Right forelimb (tissue), 1 donor: ENCODE data around the gene DNAJB8.

Source experiments
- DNase-seq: peaks from one replicate; pipeline ENCODE4 v3.0.0-alpha.2; 2018

DNAJB8 gene

DNA sequence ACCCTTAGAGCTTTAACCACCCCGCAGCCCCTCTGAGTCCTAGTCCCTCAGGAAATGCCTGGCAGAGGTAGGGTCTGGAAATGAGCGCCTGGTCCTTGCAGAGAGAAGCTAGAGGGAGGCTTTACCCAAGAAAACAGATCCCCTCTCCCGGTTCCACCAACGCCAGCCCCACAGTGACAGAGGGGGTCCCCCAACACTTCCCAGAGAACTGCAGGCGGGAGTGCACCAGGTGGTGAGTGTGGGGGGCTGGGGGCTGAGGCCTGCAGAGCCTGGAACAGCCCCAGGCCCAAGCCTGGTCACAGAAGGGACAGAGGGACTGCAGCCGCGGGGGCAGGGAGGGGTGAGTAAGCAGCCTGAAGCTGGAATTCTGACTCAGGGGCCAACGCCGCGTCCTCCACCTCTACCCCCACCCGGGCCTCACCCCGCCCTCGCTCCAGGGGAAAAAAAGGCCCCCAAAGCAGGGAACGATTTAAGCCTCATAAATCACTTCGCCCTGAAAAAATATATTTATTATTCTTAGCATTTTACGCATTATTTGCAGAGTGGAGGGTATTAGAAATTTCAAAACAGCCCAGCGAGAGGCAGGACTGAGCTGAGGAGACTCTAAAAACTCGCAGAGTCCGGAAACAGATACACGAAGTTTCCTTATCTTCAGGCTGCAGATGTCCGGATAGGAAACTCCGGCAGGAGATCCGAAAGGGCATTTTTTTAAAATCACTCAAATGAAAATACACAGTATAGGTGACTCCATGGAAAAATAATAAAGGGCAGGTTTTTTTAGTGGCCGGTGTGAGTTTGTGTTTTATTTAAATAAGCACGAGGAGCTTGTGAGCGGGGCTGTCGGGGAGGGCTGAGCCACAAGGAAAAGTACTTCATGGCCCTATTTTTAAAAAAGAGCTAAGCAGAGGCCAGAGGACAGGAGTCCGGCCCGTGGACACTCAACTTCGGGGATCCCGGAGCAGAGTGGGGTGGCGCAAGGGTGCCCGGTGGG, 16.3 kb upstream of the DNAJB8 start:
- DNase-seq, result no peak

- no peak for DNase-seq
Measured at GRCh38 chr3:128482175-128482574, 15.5 kb upstream of the DNAJB8 start.

DNA sequence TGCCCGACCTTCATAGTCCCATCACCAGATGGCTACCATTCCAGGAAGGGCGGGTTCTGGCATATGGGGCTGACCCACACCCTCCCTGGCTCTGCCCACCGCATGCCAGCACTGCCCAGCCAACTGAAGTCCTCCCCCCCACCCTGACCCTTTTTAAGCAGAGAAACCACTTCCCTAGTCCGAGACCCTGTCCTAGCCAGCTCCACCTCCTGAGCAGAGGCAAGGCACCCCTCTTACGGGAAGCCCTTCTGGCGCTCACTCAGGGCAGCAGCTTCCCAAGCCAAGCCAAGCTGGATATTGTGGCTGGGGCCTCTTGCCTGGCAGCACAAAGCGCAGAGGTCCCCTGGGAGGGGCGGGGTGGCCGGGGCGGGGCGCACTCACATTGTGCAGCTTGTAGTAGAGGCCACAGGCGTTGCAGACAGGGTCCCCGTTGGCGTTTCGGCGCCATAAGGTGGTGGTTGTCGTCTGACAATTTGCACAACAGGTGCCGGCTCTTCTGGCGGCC, 14.8 kb upstream of the DNAJB8 start:
- DNase-seq, result no peak

- DNase-seq, result no peak
Measured at GRCh38 chr3:128480717-128481437, 14.2 kb upstream of the DNAJB8 start.

DNA sequence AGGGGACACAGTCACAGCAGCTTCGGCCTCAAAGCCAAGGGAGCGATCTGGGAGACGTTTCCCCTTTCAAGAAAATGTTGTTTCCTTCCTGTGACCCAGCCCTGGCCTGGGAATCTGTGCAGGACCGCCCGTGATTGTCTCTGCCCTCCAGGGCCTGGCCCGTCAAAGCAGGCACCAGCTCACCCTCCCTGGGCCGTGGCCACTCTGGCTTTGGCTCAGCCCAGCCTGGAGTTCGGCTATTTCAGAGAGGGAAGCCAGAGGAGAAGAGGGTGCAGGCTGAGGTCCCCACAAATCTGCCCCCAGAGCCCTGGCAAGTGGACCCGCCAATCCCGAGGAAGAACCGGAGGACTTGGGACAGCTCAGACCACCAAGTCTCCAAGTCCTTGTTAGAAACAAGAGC, 13.6 kb upstream of the DNAJB8 start:
- no peak for DNase-seq

GRCh38 chr3:128479558-128480086, 12.9 kb upstream of the DNAJB8 start:
- DNase-seq, result no peak

DNA sequence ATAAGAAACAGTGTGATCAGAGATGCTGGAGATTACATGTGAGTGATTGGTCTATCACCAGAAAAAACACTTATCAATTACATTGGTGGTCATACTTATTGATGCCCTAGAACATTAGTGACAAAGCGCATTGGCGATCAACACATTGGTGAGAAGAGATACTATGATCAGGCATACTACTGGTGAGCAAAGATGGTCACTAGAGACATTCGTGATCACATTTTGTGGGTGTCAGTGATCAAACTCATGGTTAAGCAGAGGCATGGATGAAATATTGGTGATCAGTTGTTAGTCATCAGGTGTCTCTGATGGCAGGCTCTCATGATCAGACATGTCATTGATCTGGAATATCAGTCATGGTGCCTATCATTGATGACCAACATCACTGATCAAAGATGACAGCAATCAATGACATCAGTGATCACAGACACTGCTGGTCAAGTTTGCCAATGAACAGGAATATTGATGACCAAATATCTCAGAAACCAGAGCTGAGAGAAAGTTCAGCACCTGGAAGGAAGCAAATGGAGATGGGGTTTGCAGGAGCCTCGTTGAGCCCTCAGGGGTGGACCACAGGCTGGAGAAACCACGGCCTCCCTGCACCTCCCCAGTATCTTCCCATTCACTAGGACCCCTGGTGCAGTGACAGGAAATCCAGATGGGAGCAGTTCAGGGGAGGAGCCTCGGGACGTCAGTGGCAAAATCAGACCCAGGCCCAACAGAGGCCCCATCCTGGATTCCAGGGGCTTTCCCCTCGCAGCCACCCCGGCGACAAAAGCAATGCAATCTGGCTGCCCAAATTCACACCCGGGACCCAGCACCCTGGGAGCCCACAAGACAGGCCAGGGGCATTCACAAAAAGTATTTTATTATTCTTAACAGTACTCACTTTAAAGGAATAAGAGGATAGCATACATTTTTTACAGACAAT, 12.2 kb upstream of the DNAJB8 start:
- no peak for DNase-seq

GRCh38 chr3:128476659-128477058, 10.0 kb upstream of the DNAJB8 start:
- no peak for DNase-seq

- DNase-seq, result no peak
Measured at GRCh38 chr3:128475355-128475754, 8.7 kb upstream of the DNAJB8 start.

- no peak for DNase-seq
Measured at GRCh38 chr3:128473737-128474136, 7.0 kb upstream of the DNAJB8 start.

DNA sequence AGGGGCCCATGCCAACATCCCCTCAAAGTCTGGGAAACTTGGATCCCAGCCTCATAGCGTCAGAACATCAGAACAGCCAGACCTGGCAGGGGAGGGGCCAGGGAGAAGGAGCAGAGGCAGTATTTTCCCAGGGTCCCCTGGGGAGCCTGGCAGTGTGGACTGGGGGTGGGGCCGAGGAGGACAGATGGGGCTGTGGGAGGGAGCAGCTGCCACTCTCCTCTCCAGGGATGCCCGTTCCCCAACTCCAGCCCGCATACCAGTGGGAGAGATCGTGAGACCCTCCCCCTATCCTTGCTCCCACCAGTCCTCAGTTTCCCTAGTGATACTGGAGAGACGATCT, 6.5 kb upstream of the DNAJB8 start:
- DNase-seq, result no peak

DNA sequence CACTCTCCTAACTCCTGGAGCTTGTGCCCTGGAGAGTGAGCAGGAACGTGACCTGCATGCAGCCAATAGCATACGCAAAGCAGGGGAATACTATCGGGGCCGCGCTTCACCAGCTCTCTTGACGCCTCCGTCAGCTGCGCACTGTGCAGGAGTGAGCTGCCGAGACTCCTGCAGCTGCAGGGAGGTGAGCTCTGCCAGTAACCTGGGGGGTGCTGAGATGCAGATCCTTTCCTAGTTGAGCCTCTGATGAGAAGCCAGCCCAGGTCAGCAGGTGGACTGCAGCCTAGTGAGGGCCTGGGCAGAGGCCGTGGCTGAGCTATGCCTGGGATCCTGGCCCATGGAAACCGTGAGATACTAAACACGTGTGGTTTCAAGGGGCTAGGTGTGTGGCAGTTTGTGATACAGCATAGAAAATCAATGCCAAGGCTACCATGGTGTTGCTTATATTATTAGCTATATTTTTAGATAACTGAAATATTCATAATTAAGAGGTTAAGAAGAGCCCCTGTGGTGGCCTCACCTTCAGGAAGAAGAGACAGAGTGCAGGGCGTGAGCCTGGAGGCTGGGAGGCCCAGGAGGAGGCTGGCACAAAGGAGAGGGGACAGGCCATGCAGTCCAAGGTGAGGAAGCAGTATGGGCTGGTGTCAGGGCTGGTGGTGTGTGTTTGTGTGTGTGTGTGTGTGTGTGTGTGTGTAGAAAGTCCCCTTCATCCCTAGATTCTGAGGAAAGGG, 5.9 kb upstream of the DNAJB8 start:
- no peak for DNase-seq

GRCh38 chr3:128471720-128472119, 5.0 kb upstream of the DNAJB8 start:
- DNase-seq, result no peak

DNA sequence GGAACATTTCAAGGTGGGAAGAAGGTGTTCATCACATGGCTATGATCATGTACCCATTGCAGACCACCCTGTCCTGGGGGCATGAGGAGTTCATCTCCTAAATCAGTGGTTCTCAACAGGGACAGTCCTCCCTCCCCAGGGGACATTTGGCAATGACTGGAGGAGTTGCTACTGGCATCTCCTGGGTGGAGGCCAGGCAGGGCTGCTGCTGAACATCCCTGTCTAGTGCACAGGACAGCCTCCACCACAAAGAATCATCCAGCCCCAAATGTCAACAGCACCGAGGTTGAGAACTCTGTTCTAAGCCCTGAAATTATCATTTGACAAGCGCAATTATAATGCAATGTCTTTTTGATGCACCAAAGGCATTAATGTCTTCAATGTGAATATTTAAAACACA, 4.4 kb upstream of the DNAJB8 start:
- DNase-seq, result no peak

DNA sequence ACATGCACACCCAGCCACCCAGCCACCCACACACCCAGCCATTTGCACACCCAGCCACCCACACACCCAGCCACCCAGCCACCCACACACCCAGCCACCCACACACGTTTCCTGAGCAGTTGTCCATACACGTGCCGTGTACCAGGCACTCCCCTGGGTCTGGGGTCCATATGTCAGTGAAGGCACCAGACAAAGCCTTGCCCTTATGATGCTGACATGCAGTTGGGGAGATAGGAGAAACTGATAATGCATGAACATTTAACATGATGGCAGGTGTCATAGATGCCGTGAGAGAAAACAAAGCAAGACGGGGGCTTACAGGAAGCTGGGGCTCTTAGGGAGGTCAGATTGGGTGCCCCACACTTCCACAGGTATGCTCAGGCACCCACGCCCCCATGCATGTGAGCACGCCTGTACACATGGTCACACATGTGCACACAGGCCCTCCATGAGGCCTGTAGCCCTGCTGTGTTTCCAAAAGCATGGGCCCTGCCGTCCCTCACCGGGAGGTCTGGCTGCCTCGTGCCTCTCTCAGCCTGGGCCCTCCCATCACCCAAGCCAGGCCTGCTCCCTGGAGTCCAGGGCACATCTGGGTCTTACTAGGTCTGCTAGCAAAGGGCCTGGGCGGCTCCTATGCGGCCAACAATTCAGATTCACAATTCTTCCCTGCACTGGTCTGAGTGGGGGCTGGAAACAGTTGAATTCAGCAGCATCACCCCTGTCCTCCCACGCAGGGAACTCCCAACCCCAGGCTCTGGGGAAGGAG, 3.6 kb upstream of the DNAJB8 start:
- DNase-seq, result no peak

GRCh38 chr3:128469556-128469955, 2.9 kb upstream of the DNAJB8 start:
- DNase-seq, result no peak

DNA sequence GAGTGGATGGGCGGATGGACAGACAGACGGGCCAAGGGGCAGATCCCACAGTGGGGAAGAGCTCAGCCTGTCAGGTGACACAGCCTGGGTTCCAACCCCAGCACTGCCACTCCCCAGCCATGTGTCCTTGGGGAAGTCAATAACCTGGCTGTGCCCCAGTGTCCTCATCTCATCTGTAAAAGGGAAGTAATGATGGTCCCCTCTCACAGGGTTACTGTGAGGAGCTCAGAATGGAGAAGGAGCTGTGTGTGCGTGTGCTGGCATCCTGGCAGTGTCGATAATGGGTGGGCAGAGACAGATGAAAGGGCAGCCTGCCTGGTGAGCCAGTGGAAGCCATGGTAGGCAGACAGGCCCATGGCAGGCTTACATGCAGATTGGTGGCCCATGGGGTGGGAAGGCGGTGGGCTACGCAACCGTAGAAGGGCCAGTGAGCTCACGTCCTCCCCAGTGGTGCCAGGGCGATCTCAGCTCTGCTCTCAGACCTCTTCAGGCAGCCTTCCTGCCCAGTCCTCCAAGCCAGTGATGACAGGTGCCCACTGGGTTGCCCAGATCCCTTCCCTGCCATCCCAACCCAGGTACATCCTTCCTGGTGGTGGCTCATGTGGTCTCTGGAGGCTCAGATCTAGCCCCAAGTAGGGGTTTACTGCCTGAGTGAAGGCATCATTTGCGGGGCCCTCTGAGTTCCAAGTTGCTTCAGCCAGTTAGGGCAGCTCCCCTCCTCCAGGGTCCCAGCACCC, 2.3 kb upstream of the DNAJB8 start:
- no peak for DNase-seq

- DNase-seq, result no peak
Measured at GRCh38 chr3:128468285-128468790, 1.6 kb upstream of the DNAJB8 start.

- DNase-seq, result no peak
Measured at GRCh38 chr3:128464702-128465101, 2.0 kb downstream of the DNAJB8 start.

- DNase-seq, result no peak
Measured at GRCh38 chr3:128464188-128464587, 2.5 kb downstream of the DNAJB8 start.
